DMS114 treated with DMSO at 0.1 percent for 48 hours (cell line): ENCODE measurements around the gene BLID.

Experiments
- DNase-seq: peaks from one replicate; lab custom pipeline; 2025; ENCODE audit not compliant: unreplicated experiment; lab: John Stamatoyannopoulos, UW

BLID gene

GRCh38 chr11:122107045-122107444 lies 9.0 kb downstream of the BLID start:
- DNase-seq: no peak

- DNase-seq: no peak
Observed at GRCh38 chr11:122105044-122105758, 10.8 kb downstream of the BLID start.

GRCh38 chr11:122104341-122104740 lies 11.7 kb downstream of the BLID start:
- no peak for DNase-seq

GRCh38 chr11:122103726-122104125 lies 12.3 kb downstream of the BLID start:
- DNase-seq: no peak

GRCh38 chr11:122103321-122103720 lies 12.7 kb downstream of the BLID start:
- no peak for DNase-seq

GRCh38 chr11:122102426-122102825 lies 13.6 kb downstream of the BLID start:
- no peak for DNase-seq

GRCh38 chr11:122101625-122102291 lies 14.3 kb downstream of the BLID start:
- DNase-seq: no peak

- DNase-seq: no peak
Observed at GRCh38 chr11:122100756-122101080, 15.3 kb downstream of the BLID start.

- no peak for DNase-seq
Observed at GRCh38 chr11:122100037-122100755, 15.8 kb downstream of the BLID start.

GRCh38 chr11:122099374-122100036 lies 16.5 kb downstream of the BLID start:
- DNase-seq: no peak

- DNase-seq: no peak
Observed at GRCh38 chr11:122098261-122098980, 17.6 kb downstream of the BLID start.

- no peak for DNase-seq
Observed at GRCh38 chr11:122097419-122098001, 18.5 kb downstream of the BLID start.

GRCh38 chr11:122096272-122097112 lies 19.5 kb downstream of the BLID start:
- DNase-seq: no peak

GRCh38 chr11:122095681-122096262 lies 20.2 kb downstream of the BLID start:
- DNase-seq: no peak

GRCh38 chr11:122094836-122095235 lies 21.2 kb downstream of the BLID start:
- DNase-seq: no peak

- DNase-seq: no peak
Observed at GRCh38 chr11:122093731-122094275, 22.2 kb downstream of the BLID start.

GRCh38 chr11:122091835-122092234 lies 24.2 kb downstream of the BLID start:
- DNase-seq: no peak

GRCh38 chr11:122089111-122089510 lies 26.9 kb downstream of the BLID start:
- DNase-seq: no peak

- DNase-seq: no peak
Observed at GRCh38 chr11:122085712-122086111, 30.3 kb downstream of the BLID start.
